NT2/D1 (cell line): ENCODE measurements around the gene CALHM3.

Source experiments
- SUZ12 ChIP-seq: IDR thresholded peaks from 2 replicates; pipeline ENCODE4 v1.6.1; 2011; ENCODE audit not compliant: insufficient read length, insufficient read depth; ENCODE audit errors: extremely low read depth
- YY1 ChIP-seq: IDR thresholded peaks from 2 replicates; pipeline ENCODE4 v1.6.1; 2011; ENCODE audit not compliant: insufficient read length, insufficient read depth
- ZNF274 ChIP-seq: IDR thresholded peaks from 2 replicates; pipeline ENCODE4 v1.6.1; 2011; ENCODE audit warnings: mild to moderate bottlenecking, low read depth, low read length

DNA sequence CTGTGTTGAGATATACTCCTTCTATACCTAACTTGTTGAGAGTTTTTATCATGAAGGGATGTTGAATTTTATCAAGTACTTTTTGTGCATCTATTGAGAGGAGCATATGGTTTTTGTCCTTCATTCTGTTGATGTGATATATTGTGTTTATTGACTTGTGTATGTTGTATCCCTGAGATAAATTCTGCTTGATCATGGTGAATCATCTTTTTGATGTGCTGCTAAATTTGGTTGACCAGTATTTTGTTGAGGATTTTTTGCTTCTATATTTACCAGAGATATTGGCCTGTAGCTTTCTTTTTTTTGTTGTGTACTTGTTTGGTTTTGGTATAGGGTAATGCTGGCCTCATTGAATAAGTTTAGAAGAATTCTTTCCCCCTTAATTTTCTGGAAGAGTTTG is 46.9 kb upstream of the CALHM3 start:
- no peak for TF ChIP-seq SUZ12
- no peak for TF ChIP-seq ZNF274
- no peak for TF ChIP-seq YY1
